Measurements from ENCODE around the gene EXTL1.

Gene EXTL1

DNA sequence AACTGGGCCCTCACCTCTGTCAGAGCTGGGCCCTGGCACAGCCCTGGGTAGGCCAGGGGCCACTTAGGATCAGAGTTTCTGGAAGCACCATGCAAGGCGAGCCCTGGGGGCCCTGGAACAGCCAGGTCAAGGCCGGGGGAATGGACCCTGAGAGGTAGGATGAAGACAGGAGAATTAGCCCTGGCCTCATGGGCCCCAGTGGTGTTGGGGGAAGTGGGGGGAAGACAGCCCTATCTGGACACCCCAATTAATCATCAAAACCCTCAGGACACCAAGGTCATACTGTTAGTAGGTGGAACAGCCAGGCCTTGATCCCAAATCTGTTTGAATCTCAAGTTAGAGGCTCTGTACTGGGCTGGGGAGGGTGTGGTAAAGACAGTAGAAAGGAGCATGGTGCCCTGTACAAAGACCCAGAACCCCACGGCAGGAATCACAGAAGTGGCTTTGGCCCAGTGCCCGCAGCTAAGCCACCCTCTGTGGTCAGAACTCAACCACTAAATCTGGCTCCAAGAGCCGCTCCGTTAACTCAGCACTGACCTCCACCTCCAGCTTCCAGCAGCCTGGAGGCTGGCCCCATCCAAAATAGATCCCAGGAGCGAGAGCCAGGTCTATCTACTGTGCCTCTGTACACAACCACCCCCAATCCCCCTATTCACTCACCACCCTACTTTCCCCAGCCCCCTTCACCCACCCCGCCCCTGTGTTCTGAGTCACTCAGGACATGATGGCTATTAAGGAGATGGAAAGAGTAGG is 59.9 kb downstream of the EXTL1 start:
- no peaks in the 10 kb centered on the region for H3K4me1 Mint-ChIP-seq
- H3K4me3 Mint-ChIP-seq = no peak overlapping the region
- ATAC-seq (peak; percentile 19), DNase-seq (ENCODE audit: low spot score in 2 of 2) (no peak)
- H3K36me3 Mint-ChIP-seq = no peaks in the 10 kb centered on the region
- H3K9me3 Mint-ChIP-seq = no peaks in the 10 kb centered on the region
- H3K27ac Mint-ChIP-seq = no peak overlapping the region

DNA sequence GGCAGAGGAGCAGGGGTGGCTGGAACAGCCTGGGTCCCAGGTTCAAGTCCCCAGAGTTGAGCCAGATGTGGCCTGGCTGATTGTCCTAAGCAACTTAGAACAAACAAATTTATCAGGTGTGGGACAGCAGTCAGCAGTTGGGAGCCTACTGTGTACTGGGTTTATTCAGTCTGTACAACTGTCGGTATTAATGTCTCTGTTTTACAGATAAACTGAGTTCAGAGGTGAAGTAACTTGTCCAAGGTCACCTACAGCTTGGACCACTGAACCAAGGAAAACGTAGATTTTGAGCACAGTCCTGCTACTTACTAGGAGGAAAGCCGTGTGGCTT is 60.4 kb downstream of the EXTL1 start:
- no peak overlapping the region for H3K27ac Mint-ChIP-seq
- no peak for DNase-seq (ENCODE audit: low spot score in 2 of 2)
- H3K4me3 Mint-ChIP-seq = no peak overlapping the region
- no peaks in the 10 kb centered on the region for H3K9me3 Mint-ChIP-seq
- no peaks in the 10 kb centered on the region for H3K4me1 Mint-ChIP-seq
- ATAC-seq = no peak
- no peaks in the 10 kb centered on the region for H3K36me3 Mint-ChIP-seq

DNA sequence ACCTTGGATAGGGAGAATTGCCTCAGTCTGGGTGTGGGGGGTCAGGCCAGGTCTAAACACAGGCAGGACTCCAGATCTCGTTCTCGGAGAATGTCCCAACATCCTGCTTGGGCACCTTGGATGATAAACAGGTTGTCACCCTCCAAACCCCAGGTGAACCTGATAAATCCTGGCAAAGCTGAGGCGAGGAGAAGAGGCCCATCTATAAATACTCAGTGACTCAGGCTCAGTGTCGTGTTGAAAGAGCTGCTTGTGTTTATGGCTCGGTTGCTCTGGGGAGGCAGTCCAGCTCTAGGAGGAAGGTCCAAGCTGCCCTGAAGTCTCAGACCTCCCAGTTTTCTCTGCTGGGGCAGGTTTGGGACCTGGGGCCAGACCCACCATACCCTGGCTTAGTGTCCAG is 61.6 kb downstream of the EXTL1 start:
- H3K9me3 Mint-ChIP-seq = no peaks in the 10 kb centered on the region
- H3K36me3 Mint-ChIP-seq = no peaks in the 10 kb centered on the region
- H3K4me3 Mint-ChIP-seq = no peak overlapping the region
- DNase-seq (ENCODE audit: low spot score in 2 of 2) (no peak), ATAC-seq (no peak)
- H3K27ac Mint-ChIP-seq = no peak overlapping the region
- no peaks in the 10 kb centered on the region for H3K4me1 Mint-ChIP-seq

DNA sequence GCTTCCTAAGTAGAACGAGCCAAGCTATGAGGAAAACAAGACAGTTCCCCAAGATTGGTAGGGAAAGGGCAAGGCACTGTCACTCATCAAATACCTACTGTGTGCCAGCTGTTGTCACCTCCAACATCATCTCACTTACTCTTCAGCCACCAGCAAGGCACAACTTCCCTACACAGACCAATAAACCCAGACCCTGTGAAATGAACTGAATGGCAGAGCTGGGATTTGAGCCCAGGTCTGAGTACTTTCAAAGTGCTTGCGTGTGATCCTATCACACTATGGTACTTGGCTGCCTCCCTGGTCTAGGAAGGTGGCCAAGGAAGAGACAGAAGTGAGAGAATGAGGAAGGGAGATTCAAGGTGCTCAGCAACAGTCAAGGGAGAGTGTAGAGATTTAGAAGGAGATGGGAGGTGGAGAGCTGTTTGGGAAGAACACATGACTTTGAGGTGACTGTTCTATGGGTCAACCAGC is 62.6 kb downstream of the EXTL1 start:
- H3K36me3 Mint-ChIP-seq = no peaks in the 10 kb centered on the region
- no peak for ATAC-seq
- H3K27ac Mint-ChIP-seq = no peak overlapping the region
- H3K4me1 Mint-ChIP-seq = no peaks in the 10 kb centered on the region
- no peaks in the 10 kb centered on the region for H3K9me3 Mint-ChIP-seq
- no peak for DNase-seq (ENCODE audit: low spot score in 2 of 2)
- H3K4me3 Mint-ChIP-seq = no peak overlapping the region

DNA sequence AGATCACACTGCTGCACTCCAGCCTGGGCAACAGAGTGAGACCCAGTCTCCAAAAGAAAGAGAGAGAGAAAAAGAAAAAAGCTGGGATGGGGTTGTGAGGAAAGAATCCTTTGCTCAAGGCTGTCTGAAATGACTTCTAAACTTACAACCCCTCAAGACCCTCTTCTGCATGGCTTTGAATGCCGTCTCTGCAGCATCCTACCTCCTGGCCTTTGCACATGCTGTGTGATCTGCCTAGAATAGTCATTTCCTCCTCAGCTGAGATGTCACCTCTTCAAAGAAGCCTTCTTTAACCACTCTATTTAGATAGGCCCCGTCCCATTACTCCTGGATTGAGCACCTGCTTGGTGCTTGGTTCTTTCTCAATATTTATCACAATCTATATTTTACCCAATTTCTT is 63.3 kb downstream of the EXTL1 start:
- Mint-ChIP-seq H3K9me3 (no peaks in the 10 kb centered on the region), H3K36me3 (no peaks in the 10 kb centered on the region), H3K4me1 (no peaks in the 10 kb centered on the region), H3K27ac (no peak overlapping the region), H3K4me3 (no peak overlapping the region)
- DNase-seq (ENCODE audit: low spot score in 2 of 2) (no peak), ATAC-seq (no peak)
